Hematopoietic multipotent progenitor cell (in vitro differentiated cells): ENCODE data around the gene EMD. TPM values are rescaled to one million over a fixed set of nuclear protein-coding genes. Genes with fewer than 3 reads are reported as not detected.

Source experiments
- DNase-seq, 3 donors: peaks; one replicate each; pipeline ENCODE4 v3.0.0-alpha.2; 2011 to 2015; ENCODE audit warnings: low read depth in 2 of 3, low spot score in 2 of 3
- total RNA-seq: library from RNA; depleted of rRNA; stranded (reverse); fragments of >200 nt; gene quantifications from one replicate; pipeline ENCODE4 v1.2.3, GENCODE V29; 2012

The EMD gene
- total RNA-seq, 1 donor: 24.5 TPM

DNA sequence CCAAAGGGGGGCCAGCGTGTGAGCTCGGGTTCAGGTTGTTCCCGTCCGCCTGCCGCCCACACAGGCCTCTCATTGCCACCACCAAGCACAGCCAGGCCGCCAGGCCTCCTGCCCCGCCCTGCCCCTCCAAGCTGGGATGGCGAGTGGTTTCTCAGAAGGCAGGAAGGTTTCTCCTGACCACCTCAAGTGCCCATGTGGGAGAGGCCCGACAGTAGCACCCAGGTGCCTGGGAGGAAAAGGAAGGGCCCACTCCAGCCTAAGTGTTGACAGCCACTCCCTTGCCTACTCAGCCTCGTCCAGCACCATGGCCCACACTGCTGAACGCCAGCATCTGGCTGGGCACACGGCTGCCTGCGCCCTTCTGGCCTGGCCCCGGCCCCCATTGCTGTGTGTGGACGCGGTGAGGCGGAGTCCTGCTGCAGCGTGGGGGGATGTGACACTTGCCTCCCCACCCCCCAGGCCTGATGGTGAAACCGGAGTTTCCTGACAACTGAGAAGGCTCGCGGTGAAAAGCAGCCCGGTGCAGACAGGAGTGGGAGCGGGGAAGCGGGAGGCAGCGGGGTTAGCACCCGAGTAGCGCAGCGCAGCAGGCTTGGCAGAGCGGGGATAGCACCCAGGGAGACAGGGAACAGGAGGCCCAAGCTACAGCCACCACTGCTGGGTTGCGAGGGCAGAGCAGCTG is 23.9 kb upstream of the EMD start:
- no peak for DNase-seq

DNA sequence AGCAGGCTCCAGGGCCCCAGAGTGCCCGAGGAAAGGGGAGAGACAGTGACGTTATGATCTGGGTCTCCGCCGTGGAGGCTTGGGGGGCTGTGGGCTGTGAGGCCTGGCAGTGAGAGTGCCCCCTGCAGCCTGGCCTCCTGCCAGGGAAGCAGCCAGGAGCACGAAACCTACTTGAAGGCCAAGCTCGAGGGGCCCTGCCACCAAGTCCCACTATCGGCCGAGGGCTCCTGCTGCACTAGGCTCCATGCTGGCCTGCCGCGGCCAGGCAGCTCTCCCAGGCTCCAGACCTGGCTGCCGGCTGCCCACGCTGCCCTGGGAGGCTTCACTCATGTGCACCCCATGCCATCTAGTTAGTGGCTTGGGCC is 23.3 kb upstream of the EMD start:
- no peak for DNase-seq

DNA sequence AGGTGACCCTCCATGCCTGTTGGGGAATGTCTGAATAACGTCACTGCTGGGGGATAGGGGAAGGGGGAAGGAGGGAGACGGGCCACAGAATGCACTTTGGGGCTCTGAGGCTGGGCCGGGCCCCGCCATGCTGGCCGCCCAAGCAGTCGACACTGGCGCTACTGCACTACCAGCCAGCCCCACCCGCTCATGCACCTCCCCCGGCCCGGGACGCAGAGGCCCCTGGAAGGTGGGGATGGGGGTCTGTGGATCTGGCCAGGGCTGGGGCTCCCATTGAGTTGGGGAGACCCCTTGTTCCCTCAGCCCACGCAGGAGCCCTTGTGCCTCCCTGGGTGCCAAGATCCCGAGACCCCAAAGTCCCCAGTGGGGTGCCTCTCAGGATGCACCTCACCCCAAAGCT is 22.5 kb upstream of the EMD start:
- no peak for DNase-seq

DNA sequence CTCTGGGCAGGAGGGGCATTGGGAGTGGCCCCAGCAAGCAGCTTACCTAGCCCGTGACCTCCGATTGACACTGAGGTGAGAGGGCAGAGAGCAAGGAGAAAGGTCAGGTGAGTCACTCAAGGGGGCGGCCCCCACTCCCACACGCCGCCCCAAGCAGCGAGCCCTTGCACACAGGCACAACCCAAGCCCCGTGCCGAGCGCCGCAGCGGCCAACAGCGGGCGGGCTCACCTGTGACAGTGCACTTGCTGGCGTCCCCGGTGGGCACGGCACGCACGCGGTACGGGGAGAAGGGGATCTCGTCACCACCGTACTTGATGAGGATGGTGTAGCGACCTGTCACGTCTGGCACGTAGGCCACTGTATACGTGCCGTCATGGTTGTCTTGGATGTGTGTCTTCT is 21.9 kb upstream of the EMD start:
- no peak for DNase-seq

DNA sequence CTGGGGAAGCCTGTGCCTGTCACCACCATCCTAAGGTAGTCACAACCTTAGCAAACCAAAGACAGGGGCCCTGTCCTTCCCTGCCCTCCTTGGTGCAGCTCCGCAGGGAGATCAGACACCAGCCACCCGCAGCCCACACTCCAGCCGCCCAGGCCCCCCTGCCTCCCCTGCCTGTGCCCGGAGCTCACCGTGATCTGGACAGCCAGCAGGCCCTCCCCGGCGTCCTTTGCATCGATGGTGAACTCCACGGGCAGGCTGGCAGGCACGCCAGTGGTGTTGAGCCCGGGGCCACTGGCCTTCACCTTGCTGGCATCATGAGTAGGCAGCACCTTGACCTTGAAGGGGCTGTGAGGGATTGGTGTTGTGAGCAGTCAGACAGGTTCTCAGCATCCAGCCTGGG is 21.1 kb upstream of the EMD start:
- no peak for DNase-seq

DNA sequence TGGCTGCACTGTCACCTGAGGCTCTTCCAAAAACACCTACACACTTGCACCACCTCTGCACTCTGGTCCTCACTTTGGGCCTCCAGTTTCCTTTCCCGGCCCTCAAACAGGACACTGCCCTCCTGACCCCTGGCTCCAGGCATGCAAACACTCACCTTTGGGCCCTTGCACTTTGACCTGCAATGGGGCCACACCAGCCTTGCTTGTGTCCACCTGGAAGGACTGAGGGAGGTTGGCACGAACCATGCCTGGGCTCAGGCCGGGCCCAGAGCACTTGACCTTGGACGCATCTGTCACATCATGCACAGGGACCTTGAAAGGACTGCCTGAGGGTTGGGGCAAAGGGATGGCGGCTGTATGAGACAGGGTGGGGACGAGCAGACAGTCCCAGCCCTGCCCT is 20.3 kb upstream of the EMD start:
- no peak for DNase-seq

DNA sequence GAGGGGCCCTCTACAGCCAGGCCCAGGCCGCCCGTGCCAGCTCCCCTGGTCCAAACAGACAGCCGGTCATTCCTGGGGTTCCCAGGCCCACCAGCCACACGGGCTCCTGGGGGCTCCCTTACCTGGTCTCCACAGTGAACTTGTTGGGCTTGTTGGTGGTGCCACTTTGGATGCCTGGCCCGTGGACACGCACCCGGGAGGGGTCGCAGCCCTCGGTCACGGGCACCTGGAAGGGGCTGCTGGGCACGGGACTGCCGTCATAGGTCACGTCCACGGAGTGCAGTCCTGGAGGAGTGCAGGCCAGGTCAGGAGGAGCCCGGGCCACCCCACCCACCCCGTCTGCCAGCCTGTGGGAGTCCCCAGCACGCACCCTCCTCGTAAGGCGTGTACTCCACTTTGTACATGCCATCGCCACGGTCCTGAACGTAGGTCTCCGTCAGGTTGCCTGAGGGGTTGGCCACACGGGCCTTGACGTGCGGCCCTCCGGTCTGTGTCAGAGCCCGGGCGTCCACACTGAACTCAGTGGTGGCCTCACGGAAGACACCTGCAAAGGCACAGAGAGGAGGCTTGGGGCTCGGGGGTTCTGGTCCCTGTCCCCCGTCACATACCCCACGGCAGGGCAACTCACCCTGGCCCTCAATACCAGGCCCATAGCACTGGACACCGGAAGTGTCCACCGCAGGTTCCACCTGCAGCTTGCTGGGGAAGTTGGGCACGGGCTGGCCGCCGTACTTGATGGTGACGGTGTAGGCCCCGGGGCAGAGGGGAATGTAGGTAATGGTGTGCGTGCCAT is 19.5 kb upstream of the EMD start:
- no peak for DNase-seq

DNA sequence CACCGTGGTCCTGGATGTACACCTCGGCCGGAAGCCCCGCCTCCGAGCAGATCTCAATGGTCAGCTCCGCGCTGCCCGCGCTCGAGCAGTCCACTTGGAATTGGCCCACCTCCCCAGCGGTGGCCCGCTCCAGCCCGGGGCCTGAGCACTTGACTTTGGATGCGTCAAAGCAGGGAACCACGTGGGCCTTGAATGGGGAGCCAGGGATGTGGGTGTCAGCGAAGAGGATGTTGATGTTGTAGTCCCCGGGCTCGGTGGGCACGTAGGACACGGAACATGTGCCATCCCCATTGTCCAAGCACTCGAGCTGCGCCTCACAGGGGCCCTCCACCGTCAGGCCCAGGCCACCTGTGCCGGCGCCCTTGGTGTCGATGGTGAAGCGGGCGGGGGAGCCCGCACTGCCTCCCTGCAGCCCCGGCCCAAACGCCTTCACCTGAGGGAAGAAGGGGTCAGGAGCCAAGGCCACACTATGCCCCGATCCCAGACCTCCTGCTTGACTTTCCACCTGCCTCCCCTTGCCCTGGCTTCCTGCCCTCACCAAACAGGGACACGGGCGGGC is 18.9 kb upstream of the EMD start:
- DNase-seq: no peak

DNA sequence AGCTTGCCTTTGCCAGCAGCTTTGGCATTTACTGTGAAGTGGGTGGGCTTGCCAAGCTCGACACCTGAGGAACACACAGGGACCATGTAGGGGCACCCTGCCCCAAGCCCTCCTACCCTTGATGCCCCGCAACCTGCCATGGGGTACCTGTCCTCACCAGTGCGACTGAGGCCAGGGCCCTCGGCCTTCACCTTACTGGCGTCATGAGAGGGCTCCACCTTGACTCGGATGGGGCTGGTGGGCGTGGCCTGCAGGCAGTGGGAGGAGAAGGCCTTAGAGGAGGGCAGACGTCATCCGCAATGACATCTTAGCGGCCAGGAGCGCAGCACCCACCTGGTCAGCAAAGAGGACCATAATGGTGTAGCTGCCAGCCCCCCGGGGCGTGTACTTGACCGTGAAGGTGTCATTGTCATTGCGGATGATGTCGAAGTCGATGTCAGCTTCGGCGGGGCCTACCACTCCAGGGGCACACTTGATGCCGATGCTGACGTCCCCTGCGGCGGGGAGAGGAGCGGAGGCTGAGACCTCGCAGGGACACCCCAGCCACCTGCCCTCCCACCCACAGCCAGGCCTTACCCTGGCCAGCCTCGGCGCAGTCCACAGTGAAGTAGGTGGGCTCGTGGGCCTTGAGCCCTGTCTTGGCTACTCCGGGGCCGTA is 16.9 kb upstream of the EMD start:
- no peak for DNase-seq

DNA sequence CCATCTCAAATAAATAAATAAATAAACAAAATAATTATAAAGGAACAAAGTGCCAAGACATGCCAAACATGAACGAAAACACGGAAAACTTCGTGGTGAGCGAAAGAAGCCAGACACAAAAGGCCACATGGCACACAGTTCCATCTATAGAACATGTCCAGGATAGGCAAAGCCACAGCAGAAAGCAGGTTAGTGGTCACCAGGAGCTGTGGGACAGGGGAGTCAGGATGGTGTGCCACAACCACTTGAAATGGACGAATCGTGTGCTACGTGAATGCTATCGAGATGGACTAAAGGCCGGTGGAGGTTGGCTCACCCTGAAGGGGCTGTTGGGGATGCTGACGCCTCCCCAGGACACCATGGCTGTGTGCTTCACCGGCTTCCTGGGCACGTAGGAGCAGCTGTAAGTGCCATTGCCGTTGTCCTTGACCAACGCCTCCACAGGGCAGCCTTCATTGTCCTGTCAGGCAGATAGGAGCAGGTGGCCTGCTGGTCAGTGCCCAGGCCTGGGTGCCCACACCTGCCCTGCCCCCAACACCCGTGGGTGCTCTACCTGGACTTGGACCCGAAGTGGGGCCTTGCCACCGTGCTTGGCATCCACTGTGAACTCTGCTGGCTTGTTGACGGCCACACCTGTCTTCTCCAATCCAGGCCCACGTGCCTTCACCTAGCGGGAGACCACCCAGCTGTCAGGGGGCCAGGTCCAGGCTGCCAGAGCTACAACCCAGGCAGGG is 15.2 kb upstream of the EMD start:
- DNase-seq: no peak

DNA sequence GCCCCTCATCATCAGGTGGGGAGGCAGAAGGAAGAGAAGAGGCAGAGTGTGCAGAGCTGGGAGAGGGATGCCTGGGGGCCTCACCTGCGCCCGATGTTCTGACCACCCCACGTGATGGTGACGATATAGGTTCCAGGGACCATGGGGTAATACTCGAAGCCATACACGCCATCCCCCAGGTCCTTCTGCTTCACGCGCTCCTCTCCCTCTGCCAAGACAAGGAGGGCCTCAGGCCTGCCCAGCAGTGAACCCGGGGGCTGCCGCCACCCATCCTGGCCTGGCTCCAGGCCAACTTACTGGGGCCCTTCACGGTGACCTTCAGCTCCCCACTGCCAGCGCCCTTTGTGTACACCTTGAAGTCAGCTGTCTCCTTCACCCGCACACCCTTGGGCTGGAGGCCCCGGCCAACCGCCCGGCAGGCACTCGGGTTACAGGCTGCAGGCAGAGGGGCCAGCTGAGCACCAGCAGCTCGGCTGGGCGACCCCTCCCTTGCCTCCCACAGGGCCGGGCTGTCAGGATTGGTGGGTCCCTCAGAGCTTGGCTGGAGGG is 14.0 kb upstream of the EMD start:
- no peak for DNase-seq

DNA sequence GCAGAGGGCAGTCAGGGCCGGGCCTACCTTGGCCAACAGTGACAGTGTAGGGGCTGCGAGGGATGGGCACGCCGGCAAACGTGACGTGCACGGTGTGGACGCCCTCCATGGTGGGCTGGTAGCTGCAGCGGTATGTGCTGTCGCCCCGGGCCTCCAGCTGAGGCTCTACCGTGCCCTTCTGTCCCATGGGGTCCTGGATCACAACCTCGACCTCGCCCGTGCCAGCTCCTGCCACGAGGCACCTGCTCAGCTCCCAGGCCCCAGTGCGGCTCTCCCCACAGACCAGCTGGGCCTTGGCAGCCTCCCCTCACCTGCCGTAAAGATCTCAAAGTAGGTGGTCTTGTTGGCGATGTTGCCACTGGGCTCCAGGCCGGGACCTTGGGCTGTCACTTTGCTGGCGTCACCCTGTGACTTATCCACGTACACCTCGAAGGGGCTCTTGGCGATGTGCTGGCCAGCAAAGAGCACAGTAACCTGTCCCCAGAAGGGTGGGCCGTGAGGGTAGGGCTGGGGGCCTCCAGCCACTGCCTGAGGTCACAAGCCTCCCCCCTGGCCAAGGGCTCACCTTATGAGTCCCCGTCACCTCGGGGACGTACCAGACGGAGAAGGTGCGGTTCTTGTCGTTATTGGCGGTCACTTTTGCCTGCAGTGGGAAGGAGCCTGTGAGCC is 13.0 kb upstream of the EMD start:
- no peak for DNase-seq

DNA sequence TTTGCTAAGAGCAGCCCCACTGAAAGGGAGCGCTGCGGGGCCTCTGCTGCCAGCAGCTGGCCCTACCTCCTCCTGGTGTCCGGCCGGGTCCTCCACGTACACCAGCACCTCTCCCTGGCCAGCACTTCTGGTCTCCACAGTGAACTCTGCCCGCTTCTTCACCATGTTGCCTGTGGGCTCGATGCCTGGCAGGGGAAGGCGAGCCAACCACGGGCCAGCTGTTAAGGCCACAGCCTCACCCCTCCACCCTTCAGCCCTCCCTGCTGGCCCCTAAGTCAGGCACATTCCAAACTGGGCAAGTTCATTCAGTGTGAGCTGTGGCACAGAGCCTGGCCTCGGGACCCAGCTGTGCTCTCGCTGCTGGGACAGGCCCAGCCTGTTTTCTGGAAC is 12.4 kb upstream of the EMD start:
- no peak for DNase-seq

DNA sequence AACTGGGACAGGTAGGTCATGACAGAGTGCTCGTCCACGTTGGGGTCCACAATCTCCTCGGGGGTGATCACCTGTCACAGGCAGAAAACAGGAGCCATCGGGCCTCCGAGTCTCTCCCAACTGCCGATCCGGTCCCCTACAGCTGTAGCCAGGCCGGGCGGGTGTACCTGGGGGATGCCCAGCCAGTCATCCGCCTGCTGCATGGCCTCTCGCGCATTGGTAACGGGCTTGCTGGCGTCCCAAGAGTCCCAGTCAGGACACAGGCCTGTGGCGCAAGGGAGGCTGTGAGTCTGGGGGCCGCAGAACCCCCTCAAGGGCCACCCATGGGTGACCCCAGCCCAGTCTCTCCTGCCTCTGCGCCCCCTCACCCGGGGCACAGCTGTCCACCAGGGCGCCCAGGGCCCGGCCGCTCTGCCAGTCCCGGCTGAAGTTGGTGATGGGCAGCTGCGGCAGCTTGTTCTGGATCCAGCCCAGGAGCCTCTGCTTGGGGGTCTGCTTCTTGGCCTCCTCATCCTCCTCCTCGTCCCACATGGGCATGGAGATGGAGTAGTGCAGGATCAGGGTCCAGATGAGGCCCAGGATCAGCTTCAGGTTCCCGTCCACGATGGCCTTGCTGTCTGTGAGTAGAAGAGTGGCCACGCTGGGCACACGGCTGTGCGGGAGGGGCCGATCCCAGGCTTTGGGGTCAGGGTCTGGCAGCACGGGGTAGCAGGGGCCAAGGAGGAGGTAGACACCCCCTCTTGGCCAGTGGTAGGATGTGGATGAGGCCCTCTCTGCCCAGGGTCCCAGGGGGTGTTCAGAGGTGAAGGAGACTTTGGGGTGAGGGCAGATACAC is 11.4 kb upstream of the EMD start:
- DNase-seq: no peak

DNA sequence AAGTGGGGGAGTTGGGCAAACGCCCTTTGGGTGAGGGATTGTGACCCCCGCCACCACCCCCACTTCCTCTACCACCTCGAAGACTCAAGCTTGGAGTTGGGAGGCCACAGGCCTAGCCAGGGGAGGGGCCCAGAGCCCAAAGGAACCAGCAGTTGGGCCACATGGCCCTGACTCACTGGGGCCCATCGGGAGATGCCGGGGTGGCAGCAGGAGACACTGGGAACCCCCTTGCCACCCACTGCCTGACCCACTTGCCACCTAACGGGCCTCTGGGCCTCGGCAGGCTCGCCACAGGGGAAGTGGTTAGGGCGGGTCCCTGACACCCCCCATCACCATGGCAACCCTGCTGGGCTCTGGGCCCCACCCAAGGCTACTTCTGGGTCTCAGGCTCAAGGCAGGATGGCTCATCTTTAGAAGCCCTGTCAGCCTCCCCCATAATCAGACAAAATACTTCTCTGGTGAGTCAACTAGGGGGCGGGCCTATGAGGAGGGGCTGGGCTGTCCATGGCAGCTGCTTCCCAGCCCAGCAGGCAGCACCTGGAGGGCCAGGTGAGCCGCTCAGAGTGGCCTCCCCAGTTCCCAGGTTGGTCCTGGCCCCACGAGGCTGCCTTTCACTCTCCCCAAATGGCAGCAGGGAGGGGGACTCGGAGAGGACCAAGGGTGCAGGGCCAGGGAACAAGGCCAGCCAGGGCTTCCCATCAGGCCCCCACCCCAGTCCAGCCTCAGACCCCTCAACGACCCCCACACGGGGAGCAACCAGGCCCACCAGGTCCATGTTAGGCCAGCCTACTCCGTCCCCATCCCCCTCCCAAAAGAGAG is 10.3 kb upstream of the EMD start:
- DNase-seq: peak; percentile 71 to 89 (median 84)

DNA sequence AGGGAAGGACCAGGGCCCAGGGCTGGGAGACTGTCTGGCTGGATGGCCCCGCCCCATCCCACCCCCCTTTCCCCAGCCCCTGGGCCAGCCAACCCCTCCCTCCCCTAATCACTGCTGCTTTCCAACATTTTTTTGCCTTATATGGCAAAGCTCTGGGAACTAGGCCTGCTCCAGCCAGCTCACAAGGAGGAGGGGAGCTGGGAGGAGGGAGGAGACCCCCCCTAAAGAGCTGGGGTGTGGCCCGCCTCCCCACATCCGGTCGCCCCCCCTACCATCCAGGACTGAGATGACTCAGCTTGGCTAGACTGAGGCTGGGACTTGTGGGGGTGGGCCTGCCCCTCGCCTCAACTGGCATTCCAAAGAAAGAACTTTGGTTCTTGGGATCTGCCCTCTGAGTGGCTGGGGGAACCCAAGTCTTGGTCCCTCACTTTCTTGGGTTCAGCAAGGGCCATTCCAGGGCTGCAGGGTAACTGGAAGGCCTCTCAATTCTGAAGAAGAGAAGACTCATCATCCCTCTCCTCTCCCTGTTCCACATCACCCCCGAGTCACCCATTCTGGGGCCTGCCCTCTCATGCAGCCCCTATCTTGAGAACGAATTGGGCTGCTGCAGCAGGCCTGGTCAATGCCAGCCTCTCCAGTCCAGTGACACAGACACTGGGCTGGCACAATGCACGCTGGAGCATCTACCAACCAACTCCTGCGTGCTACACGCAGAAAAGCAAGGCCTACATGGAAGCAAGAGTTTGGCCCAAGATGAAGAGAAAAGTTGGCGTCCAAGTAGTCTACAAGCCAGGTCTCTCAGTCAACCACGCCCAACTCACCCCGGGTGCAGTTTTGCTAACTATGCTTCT is 9.4 kb upstream of the EMD start:
- peak in 1 of 3 donors; percentile 57 for DNase-seq

DNA sequence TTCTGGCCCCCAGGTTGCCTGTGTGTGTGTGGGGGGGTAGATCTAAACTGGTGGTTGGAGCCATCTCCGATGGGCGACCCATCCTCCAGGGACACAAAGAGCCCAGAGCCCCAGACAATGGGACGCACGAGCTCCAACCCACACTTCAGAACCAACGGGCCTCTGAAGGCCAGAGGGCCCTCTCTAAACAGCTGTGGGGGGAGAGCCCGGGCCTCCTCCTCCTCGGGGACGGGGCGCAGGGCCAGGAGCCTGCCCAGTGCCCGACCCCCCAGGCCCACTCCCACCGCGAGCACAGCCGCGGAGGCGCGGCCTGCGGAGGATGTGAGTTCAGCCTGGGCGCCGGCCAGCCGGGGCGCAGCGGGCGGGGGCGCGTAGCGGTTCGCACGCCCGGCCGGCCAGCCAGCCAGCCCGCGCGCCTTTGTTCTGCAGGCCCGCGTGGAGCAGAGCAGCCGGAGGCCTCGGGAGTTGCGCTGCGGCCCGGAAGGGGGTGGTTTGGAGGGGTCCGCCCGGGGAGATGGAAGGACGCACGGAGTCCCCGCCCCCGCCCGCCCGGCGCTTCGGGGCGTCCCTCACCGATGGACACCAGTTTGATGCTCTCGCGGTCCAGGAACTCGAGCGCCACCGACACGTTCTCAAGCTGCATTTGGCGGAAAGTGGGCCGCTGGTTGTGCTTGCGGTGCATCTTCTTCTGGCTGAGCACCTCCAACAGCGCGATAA is 8.6 kb upstream of the EMD start:
- DNase-seq: no peak
